ENCODE measurements around the gene GUCD1.

The GUCD1 gene

GRCh38 chr22:24589518-24590030, 34.6 kb upstream of the GUCD1 start:
- DNase-seq, result no peak

- DNase-seq, result no peak
Measured at GRCh38 chr22:24588757-24589481, 34.0 kb upstream of the GUCD1 start.

GRCh38 chr22:24588381-24588756, 33.4 kb upstream of the GUCD1 start:
- DNase-seq, result no peak

GRCh38 chr22:24587948-24588347, 33.0 kb upstream of the GUCD1 start:
- DNase-seq, result no peak

GRCh38 chr22:24587251-24587650, 32.3 kb upstream of the GUCD1 start:
- DNase-seq, result no peak

- DNase-seq, result no peak
Measured at GRCh38 chr22:24585927-24586546, 31.1 kb upstream of the GUCD1 start.

GRCh38 chr22:24585461-24585860, 30.5 kb upstream of the GUCD1 start:
- no peak for DNase-seq

- DNase-seq, result no peak
Measured at GRCh38 chr22:24584871-24585411, 30.0 kb upstream of the GUCD1 start.

GRCh38 chr22:24584166-24584790, 29.3 kb upstream of the GUCD1 start:
- DNase-seq, result no peak

- DNase-seq, result no peak
Measured at GRCh38 chr22:24583221-24584165, 28.6 kb upstream of the GUCD1 start.

GRCh38 chr22:24582056-24582814, 27.3 kb upstream of the GUCD1 start:
- no peak for DNase-seq

- DNase-seq, result no peak
Measured at GRCh38 chr22:24580276-24580675, 25.3 kb upstream of the GUCD1 start.

GRCh38 chr22:24579258-24579601, 24.3 kb upstream of the GUCD1 start:
- no peak for DNase-seq

GRCh38 chr22:24578355-24579257, 23.7 kb upstream of the GUCD1 start:
- no peak for DNase-seq

GRCh38 chr22:24576778-24577177, 21.8 kb upstream of the GUCD1 start:
- no peak for DNase-seq

GRCh38 chr22:24571266-24571665, 16.3 kb upstream of the GUCD1 start:
- no peak for DNase-seq

GRCh38 chr22:24567668-24568067, 12.7 kb upstream of the GUCD1 start:
- no peak for DNase-seq

GRCh38 chr22:24566899-24567511, 12.1 kb upstream of the GUCD1 start:
- DNase-seq, result no peak

- no peak for DNase-seq
Measured at GRCh38 chr22:24565077-24565476, 10.1 kb upstream of the GUCD1 start.

- DNase-seq, result no peak
Measured at GRCh38 chr22:24564376-24565058, 9.6 kb upstream of the GUCD1 start.

Data from CD4-positive, alpha-beta T cell treated with Interferon alpha-2 for 1 hour (primary cell).